Measurements from ENCODE around the gene ALDH6A1. TPM values are rescaled to one million over a fixed set of nuclear protein-coding genes. Genes with fewer than 3 reads are reported as not detected.
A peak's percentile ranks its signal among the peaks of the same experiment; 100 is the strongest.

Gene ALDH6A1
- total RNA-seq, 1 donor: 27.0 TPM

DNA sequence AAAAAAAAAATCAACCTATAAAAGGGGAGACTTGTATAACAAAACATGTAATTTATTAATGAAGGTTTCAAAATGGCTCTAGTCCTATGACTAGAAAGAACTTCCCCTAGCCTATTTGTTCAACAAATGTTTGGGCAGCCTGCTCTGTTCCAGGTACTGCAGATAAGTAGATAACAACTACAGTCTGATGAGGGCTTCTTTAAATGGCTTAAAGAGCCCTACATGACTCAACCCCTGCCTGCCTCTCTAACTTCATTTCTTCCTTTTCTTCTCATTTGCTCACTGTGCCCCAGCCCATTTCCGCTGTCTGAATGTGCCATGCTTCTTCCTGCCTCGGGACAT is 21.5 kb downstream of the ALDH6A1 start:
- TF ChIP-seq, protein P1, sequence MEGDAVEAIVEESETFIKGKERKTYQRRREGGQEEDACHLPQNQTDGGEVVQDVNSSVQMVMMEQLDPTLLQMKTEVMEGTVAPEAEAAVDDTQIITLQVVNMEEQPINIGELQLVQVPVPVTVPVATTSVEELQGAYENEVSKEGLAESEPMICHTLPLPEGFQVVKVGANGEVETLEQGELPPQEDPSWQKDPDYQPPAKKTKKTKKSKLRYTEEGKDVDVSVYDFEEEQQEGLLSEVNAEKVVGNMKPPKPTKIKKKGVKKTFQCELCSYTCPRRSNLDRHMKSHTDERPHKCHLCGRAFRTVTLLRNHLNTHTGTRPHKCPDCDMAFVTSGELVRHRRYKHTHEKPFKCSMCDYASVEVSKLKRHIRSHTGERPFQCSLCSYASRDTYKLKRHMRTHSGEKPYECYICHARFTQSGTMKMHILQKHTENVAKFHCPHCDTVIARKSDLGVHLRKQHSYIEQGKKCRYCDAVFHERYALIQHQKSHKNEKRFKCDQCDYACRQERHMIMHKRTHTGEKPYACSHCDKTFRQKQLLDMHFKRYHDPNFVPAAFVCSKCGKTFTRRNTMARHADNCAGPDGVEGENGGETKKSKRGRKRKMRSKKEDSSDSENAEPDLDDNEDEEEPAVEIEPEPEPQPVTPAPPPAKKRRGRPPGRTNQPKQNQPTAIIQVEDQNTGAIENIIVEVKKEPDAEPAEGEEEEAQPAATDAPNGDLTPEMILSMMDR (IDR thresholded peaks at IDR 0.05; ENCODE audit: insufficient read depth, low read length): no peak
- no peak overlapping the region for H3K4me3 ChIP-seq (ENCODE audit: low read depth, low read length)
- DNase-seq (ENCODE audit: low read depth): no peak

DNA sequence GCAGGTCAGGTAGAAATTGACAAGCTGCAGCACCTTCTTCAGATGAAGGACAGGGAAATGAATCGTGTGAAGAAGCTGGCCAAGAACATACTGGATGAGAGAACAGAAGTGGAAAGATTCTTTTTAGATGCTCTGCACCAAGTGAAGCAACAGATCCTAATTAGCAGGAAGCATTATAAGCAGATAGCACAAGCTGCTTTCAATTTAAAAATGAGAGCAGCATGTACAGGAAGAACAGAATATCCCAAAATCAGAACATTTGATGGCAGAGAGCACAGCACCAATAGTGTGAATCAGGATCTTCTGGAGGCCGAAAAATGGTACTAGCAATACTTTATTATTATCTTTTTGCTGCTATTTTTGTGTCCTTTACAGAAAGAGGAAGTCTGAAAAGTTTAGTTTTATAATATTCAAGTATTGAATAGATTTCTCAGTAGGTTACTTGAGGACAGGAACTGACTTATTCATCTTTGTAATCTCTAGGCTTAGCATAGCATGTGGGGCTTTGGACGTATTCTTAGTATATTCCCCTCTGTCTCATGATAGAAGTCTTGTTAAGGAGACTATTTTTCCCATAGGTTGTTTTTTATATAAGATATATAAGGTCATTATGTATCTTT is 34.3 kb downstream of the ALDH6A1 start:
- DNase-seq (ENCODE audit: low read depth): no peak
- TF ChIP-seq, protein P1 (IDR thresholded peaks at IDR 0.05; ENCODE audit: insufficient read depth, low read length): no peak
- H3K4me3 ChIP-seq (ENCODE audit: low read depth, low read length): no peak overlapping the region

DNA sequence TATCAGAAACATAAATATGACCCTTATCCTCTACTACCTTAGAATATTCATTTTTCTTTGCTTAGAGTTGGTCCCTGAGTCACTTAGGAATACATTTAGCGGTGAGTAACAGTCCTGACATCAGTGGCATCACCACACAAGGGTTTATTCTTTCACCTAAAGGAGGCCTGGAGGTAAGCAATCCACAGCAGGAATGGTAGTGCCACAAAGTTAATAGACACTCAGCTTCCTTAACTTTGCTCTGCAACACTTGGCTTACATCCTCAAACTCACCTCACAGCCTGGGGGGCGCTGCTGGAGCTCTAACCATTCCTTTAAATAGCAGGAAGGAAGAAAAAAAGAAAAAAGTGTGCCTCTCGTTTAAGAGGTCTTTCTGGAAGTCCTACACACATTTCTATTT is 36.0 kb downstream of the ALDH6A1 start:
- no peak overlapping the region for H3K4me3 ChIP-seq (ENCODE audit: low read depth, low read length)
- TF ChIP-seq, protein P1 (IDR thresholded peaks at IDR 0.05; ENCODE audit: insufficient read depth, low read length): no peak
- DNase-seq (ENCODE audit: low read depth): no peak

DNA sequence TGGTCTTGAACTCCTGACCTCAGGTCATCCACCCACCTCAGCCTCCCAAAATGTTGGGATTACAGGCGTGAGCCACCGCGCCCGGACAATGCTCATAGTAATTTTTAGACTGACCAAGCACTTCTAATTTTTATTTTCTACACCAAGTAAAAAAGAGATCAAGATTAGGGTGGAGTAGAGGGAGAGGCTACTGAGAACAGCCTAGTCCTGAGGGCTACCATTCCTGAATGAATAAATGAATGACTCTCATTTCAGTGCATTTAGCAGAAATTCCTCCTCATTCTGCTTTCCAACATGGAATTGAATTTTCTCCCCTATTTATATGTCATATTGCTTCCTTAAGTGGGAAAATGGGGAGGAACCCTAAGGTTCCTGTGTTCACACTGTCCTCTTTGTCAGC is 38.7 kb downstream of the ALDH6A1 start:
- no peak overlapping the region for H3K4me3 ChIP-seq (ENCODE audit: low read depth, low read length)
- no peak for DNase-seq (ENCODE audit: low read depth)
- TF ChIP-seq, protein P1 (IDR thresholded peaks at IDR 0.05; ENCODE audit: insufficient read depth, low read length): no peak

DNA sequence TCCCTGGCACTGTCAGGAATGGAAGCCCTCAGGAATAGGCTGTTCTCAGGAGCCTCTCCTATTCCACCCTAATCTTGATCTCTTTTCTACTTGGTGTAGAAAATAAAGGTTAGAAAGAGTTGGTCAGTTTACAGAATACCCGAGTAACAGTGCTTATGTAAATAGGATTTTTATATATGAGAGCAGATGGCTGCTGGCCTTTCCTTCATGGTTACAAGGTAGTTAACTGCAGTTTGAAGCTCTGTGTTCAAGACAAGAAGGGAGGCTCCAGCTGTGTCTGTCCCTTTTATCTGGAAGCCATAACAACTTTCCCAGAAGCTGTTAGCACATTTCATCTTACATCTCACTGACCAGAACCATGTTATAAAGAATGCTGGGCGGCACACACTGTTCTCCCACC is 42.0 kb downstream of the ALDH6A1 start:
- TF ChIP-seq, protein P1 (IDR thresholded peaks at IDR 0.05; ENCODE audit: insufficient read depth, low read length): no peak
- no peak overlapping the region for H3K4me3 ChIP-seq (ENCODE audit: low read depth, low read length)
- no peak for DNase-seq (ENCODE audit: low read depth)

DNA sequence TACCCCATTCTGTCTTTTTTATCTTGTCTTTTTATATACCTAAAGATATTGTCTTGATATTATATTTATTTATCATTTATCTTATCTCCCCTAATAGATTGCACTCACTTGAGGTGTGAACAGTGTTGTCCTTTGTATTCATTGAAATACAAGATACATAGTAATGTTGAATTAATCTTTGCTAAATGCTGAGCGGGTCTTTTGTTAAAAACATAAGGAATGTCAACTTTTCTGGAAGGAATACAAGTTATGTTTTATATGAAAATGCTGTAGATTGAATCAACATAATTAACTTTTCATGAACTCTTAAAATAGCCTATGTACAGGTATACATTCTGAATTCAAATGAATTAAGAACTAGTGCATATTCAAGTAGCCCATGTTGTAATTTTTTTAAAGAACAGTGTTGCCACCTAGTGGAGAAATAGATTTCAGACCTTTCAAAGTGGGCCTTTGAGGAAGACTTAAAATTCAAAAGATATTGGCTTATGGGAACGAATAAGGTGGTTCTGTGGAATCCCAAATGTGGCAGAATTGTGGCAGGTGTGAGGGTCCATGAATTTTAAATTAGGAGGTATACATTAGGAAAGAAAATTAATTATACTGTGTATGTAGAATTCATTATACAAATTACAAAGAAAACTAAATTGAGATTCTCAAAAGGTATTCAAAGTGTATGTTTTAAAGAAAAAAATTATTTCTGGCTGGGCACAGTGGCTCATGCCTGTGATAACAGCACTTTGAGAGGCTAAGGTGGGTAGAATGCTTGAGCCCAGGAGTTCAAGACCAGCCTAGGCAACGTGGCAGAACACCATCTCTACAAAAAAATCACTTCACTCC is 46.0 kb downstream of the ALDH6A1 start:
- TF ChIP-seq, protein P1 (IDR thresholded peaks at IDR 0.05; ENCODE audit: insufficient read depth, low read length): peak; percentile 62
- H3K4me3 ChIP-seq (ENCODE audit: low read depth, low read length): no peak overlapping the region
- DNase-seq (ENCODE audit: low read depth): peak; percentile 72
